Lower leg skin (tissue), 3 donors: ENCODE results near the gene CDKN2D.

Experiments
- POLR2A ChIP-seq, 2 donors: fragments of 450-650 bp; IDR thresholded peaks; one replicate each; pipeline ENCODE4 v1.6.1; 2016 to 2017; ENCODE audit warnings: antibody characterized with exemption in 2 of 2, mild to moderate bottlenecking in 1 of 2, moderate library complexity in 1 of 2
- TF ChIP-seq, protein P1 (sequence below), 3 donors: fragments of 450-650 bp; IDR thresholded peaks; one replicate each; pipeline ENCODE4 v1.5.1; 2016; ENCODE audit warnings: antibody characterized with exemption in 3 of 3, mild to moderate bottlenecking in 3 of 3, moderate library complexity in 2 of 3

DNA sequence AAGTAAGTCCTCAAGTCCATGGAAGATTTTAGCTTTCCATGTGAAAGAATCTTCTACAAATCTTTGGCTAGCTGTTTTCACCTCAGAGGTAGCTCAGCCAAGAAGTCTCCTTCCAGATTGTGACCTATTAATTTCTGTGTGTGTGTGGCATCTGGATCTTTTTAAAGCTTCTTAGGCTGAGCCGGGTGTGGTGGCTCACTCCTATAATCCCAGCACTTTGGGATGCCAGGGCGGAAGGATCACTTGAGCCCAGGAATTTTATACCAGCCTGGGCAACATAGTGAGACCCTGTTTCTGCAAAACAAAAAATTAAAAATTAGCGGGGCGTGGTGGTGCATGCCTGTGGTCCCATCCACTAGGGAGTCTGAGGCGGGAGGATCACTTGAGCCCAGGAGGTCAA is 43.1 kb upstream of the CDKN2D start:
- TF ChIP-seq, protein P1, sequence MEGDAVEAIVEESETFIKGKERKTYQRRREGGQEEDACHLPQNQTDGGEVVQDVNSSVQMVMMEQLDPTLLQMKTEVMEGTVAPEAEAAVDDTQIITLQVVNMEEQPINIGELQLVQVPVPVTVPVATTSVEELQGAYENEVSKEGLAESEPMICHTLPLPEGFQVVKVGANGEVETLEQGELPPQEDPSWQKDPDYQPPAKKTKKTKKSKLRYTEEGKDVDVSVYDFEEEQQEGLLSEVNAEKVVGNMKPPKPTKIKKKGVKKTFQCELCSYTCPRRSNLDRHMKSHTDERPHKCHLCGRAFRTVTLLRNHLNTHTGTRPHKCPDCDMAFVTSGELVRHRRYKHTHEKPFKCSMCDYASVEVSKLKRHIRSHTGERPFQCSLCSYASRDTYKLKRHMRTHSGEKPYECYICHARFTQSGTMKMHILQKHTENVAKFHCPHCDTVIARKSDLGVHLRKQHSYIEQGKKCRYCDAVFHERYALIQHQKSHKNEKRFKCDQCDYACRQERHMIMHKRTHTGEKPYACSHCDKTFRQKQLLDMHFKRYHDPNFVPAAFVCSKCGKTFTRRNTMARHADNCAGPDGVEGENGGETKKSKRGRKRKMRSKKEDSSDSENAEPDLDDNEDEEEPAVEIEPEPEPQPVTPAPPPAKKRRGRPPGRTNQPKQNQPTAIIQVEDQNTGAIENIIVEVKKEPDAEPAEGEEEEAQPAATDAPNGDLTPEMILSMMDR (IDR thresholded peaks at IDR 0.05) = no peak
- TF ChIP-seq POLR2A (IDR thresholded peaks at IDR 0.05) = no peak
